Activated CD8-positive, alpha-beta memory T cell treated with anti-CD3 and anti-CD28 coated beads for 36 hours (primary cell): ENCODE results near the gene TWIST1. TPM values are rescaled to one million over a fixed set of nuclear protein-coding genes. Genes with fewer than 3 reads are reported as not detected.

Source experiments
- CTCF ChIA-PET: fragments of 350-600 bp; sonication (Branson Sonifier 250); formaldehyde crosslinking; loops from one replicate; lab custom pipeline; 2021; ENCODE audit warnings: antibody characterized with exemption; lab: Charles Lee
- POLR2A ChIA-PET: fragments of 350-600 bp; sonication (Branson Sonifier 250); formaldehyde crosslinking; loops from one replicate; lab custom pipeline; 2021; ENCODE audit warnings: antibody characterized with exemption; lab: Charles Lee
- total RNA-seq, 2 experiments: library from RNA; stranded (reverse); gene quantifications; one replicate each; pipeline ENCODE4 v1.2.3, GENCODE V29; 2021

Gene TWIST1
- total RNA-seq, 2 experiments from 2014 or later = 0.36 TPM; not detected in 1

DNA sequence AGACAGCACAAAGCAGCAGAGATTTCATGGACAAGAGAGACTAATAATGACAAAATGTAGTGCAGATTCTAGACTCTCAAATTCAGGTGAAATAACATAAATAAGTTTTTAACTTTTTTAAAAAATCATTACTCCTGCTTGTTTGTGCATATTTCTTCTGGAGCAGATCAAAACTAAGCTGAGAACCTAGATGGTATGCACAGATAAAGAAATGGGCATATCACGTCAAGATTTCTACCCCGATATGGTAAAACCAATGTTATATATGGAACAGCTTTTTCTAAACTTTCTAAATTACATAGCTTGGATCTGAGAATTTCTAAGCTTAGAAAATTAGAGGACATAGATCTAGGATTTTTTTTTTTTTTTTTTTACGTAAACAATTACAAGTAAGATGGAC is 18.2 kb downstream of the TWIST1 start:
- POLR2A ChIA-PET = no interaction called here

DNA sequence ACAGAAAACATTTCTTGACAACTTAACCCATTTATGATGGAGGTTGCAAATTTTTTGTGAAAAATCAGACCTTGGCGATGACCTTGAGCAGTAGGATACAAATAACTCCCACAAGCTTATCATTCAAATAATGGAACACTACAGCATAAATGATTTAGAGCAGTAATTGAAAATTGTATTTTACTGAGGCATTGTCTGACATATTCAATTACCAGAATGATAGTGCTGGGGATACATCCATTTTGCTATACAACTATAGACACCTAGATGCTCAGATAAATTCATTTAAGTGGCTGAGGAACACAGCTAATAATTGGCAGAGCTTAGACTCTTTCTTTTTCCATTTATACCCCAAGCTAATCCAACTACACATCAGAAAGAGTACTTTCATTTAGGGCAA is 18.9 kb downstream of the TWIST1 start:
- CTCF ChIA-PET = no interaction called here
- POLR2A ChIA-PET = no interaction called here

More for the DNA sequence above, 18.2 kb downstream of the TWIST1 start:
- CTCF ChIA-PET = no interaction called here

DNA sequence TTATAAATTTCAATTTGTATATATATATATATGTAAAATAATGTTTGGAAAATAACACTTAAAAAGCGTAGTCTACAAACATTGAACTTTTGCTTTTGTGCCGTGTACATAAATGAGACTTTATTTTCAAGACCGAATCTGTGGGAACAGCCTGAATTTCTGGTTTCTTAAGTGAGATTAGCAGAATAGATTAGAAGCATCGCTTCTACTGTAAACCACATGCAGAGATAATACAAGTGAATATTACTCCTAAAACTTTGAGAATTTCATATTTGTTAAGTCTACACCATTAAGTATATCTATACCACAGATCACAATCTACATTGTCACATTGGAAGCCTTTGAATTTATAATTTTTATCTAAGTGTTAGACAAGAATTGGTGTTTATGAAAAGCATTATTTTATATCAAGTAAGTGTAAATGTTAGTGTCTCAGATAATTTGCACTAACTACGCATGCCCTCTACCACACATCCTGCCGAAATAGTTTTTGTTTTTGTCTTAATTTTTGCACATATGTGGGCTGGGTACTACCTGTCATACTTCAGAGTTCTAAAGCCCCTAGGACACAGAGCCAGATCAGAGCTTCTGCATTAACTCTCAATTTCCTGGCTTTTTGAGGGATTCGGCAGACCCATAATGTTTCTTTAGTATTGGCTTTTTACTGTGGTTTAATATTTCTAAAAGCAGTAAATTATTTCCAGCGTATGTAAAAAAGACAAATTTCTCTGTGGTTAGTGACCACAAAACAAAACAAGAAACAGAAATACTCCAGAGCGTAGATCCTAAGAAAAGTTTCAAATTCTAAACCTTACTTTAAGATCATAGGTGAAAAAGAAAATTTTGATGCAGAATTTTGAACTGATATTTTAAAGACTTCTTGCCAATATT is 20.0 kb downstream of the TWIST1 start:
- POLR2A ChIA-PET = no interaction called here
- CTCF ChIA-PET = no interaction called here

DNA sequence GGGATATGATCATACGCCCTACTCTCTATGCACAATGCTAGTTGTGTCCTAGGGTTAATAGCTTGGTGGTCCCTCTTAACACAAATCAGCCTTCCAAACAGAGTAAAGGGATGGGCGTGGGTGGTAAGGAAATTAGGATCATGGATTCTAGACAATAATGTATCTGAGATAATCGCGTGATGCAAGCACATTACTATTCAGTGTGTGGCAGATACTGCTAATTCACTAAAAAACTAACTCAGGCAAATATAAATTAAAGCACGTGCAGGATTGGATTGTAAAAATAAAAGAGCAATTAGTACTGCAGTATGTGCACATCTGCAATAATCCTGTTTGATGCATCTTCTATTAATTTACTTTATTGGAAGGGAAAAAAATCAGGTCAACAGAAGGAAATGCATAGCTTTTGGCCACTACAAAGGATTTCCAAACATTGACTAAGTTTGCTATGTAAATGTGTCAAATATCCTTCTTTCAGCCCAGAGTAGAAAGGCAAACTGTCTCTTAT is 22.0 kb downstream of the TWIST1 start:
- POLR2A ChIA-PET = no interaction called here
- CTCF ChIA-PET = no interaction called here

DNA sequence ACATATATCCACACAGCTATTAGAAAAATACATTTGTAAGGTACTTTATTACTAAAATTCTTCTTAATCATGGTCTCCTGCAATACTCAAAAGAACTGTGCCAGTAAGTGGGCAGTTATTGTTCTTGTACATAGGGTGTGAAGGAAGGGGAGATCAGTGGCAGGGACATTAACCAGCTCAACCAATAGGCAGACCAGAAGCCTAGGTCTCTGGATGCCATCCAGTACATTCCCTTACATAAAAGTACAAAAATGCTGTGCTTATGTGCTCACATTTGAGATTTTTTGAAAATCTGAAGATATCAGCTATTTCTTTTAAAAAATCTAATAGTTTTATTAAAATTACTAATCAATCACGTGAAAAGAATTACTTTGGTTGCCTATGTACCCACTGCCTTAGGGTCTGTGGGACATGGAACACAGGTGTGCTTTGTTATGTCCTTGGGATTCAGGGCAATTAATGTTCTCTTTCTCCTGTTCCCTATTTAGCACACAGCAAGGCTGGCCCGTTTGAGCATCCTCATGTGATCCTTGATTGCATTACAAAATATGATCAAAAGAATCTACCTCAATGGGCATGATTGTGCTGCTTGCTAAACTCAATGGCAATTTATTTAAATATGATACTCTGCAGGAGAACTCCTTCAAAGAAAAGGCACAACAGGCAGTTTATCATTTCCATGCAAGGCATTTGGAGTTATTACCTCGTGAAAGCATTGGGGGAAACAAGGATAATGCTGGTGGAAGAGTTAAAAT is 22.7 kb downstream of the TWIST1 start:
- ChIA-PET POLR2A (no interaction called here), CTCF (no interaction called here)

DNA sequence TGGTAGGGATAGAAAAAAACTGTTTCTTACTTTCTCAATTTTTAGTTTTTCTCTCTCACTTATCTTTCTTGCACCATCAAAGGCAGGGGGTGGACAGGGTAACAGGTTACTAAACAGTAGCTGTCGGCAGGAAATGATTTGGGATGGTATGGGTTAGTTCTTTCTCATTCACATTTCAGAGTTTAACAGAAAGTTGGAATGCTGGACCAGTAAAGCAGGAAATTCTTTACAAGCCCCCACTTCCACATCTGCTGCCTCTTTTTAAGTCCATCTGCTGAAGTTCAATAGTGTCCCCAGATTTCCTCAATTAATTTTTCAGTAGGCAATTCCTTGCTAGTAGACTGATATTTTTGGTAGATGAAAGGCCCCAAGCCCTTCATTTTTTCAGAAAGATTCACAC is 23.3 kb downstream of the TWIST1 start:
- ChIA-PET CTCF (no interaction called here), POLR2A (no interaction called here)

DNA sequence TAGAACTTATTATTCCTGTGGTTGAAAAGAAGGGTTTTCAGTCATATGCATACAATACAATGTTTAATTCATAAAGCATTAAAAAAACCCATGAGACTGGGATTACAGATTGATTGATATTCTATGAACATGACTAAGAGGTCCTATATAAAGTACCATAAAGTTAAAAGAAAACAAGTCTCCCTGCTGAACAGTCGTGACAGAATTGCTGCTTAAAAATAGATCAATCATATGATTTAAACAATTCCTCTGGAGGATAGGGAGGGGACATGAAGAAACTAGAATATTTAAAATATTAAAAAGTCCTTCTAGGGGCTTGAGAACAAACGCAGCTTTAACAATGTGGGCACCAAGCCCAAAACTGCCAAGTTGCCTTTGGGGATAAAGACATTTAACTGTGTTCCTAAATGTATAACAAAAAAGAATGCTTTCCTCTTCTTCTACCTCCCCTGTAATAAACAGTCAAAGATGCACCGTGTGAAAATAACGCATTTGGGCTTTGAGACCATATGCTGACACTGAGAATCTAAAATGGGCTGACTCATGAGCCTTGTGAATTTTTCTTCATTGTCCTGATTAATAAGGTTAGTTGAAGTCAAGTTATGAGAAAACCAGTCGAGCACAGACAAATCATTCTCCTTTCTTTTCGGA is 25.8 kb downstream of the TWIST1 start:
- ChIA-PET POLR2A (no interaction called here), CTCF (no interaction called here)

DNA sequence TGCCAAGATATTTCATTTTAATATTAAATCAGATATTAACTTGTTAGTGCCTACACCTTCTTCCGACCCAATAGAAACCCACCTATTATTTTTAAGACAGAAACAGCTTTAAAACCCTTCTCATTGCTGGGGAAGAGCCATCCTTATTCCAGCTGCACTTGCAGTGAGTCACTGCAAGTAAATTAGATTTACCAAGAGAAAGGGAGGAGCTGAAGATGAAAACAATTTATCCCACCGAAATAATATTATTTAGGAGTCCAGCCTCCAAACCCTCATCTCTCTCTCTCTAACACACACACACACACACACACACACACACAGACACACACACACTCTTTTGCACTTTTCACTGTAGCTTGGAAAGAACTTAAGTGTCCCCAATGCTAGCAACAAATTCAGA is 26.9 kb downstream of the TWIST1 start:
- POLR2A ChIA-PET = no interaction called here
- CTCF ChIA-PET = no interaction called here

DNA sequence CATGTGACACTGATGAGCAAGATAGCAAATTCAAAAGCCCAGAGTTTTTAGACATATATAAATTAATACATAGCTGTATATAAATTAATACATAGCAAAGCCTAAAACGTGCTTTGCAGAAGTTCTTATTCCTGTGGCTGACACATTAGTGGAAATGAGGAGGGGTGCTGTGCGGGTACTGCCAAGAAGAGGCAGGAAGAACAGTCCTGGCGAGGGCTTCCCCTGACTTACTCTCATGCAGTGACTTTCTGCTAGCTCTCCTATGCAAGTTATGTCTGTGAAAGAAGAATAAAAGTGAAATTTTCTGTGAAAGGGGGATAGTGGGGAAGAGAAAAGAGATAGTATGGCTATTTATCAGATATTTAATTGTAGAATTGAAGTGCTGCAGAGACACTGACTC is 27.6 kb downstream of the TWIST1 start:
- POLR2A ChIA-PET = no interaction called here
- CTCF ChIA-PET = no interaction called here

DNA sequence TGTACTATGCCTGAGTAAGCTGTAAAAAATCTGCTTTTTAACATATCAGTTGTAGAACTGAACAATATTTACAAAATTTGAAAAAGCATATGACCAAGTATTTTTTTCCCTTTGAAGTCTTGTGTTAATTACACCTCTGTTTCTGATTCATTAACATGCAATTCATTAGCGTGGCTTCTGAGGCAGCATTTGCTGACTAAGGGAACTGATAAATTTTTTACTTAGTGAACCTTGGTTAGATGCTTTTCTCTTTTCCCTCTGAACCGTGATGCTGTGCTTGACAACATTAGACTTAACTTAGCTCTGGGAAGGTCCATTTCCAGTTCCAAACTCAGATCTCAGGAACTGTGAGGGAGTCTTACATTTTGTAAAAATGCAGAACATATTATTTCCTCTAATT is 28.1 kb downstream of the TWIST1 start:
- ChIA-PET POLR2A (no interaction called here), CTCF (no interaction called here)

DNA sequence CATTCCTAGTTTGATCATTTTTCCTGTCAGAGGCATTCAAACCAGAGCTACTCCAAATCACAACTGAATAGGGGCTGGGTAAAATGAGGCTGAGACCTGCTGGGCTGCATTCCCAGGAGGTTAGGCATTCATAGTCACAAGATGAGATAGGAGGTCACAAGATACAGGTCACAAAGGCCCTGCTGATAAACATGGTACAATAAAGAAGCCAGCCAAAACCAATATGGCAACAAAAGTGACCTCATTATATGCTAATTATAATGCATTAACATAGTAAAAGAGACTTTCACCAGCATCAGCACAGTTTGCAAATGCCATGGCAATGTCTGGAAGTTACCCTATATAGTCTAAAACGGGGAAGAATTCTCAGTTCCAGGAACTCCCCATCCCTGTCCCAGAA is 37.3 kb downstream of the TWIST1 start:
- POLR2A ChIA-PET = no interaction called here
- CTCF ChIA-PET = no interaction called here

DNA sequence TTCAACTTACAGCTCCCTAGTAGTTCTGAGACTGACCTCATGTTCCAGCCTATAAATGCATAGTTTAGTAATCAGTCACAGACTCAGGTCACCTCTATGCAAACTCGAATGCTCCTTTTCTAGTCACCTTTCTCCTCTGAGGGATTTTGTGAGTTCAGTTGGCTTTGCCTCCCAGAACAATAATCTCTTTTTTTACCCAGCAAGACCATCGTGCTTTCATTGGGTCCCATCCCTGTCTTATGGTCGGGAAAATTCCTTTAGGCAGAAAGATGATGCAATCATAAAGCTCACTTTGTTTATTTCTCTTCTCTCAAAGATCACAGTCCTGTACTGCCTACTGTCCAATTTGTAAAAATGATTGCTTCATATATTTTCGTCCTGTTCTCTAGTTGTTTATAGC is 38.4 kb downstream of the TWIST1 start:
- ChIA-PET CTCF (no interaction called here), POLR2A (no interaction called here)

DNA sequence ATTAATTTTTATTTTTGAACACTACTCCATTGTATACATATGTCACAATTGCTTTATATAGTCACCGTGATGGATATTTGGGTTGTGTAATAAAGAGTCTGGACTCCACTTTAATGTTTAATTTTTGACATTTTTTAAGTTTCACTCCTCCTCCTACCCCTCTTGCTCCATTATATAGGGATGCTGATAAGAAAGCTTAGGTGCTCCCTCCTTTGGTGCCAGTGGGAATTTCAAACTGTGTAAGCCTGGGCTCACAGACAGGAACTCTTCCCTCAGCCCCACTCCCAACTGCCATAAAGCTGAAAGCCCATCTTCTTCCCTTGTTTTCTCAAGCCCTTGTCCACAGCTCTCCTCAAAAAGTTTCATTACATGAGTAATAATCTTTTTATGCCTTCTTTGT is 47.6 kb downstream of the TWIST1 start:
- CTCF ChIA-PET = no interaction called here
- POLR2A ChIA-PET = no interaction called here

DNA sequence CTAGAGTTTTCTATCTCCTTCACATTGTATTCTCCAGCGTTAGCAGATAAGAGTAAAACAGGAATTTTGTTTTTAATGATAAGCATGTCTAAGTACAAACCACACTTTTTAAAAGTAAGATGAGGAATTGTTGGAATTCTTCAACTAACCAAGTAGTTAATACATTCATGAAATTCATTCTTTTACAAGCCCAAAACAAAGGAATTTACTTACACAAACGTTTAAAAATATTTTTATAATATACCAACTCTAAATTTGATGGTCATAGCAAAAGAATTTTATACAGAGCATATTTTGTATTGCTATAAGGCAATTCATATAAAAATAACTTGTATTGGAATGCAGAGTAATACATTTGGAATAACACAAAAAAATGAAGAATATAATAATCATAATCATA is 51.3 kb downstream of the TWIST1 start:
- CTCF ChIA-PET = no interaction called here
- POLR2A ChIA-PET = no interaction called here

Other genes starting within 250 kb of the TWIST1 start
- gene FERD3L, start 27.8 kb upstream of the TWIST1 start, total RNA-seq = not detected